Fibroblast of lung (primary cell): Measurements from ENCODE around the gene NR2F2.

ENCODE experiments used
- EZH2 ChIP-seq: IDR thresholded peaks from 2 replicates; pipeline ENCODE4 v1.5.1; 2012; ENCODE audit warnings: low read length, control low read depth, mild to moderate bottlenecking; ENCODE audit errors: missing control alignments
- TF ChIP-seq, protein P1 (sequence below), 2 donors: IDR thresholded peaks in 1 of 2; conservative IDR thresholded peaks in 1 of 2; 1 replicate in 1 of 2; 2 replicates in 1 of 2; pipeline ENCODE4 v1.5.1; 2011 to 2012; ENCODE audit warnings: low read length in 2 of 2, control low read depth in 1 of 2, inconsistent platforms in 1 of 2, low read depth in 1 of 2, mild to moderate bottlenecking in 1 of 2

DNA sequence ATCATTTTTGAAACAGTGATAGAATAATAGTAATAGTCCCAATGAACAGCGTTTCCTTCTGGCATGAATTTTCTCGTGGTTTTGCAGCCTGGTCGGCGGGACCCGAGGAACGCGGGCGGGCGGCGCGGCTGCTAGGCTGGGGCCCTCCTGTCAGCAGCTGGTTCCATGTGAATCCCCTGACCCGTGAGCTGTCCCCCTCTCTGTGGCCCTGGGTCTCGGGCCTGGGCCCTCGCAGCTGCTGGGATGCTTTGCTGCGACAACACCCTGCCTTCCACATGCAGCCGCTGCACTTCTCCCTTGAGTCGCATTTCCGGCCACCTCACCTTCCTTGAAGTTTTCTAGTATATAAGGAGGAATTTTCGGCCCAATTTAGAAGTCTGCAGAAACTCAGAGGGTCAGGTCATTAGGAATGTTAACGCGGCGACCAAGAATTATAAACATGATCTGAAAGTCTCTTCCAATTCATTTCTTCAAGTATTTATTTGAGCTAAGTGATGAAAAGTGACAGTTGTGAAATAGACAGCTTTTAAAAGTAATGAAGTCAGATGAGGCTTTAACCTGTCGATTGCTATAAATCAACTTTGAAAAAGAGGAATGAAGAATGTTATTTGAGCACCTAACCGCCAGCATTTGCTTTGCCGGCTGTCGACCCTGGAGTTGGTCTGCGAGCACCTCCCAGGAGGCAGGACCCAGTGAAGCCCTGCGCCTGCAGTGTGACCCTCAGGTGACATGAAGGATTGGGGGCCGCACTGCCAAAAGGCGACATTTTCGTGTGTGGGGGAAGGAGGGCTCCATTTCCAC is 27.7 kb downstream of the NR2F2 start:
- TF ChIP-seq EZH2 = no peak
- TF ChIP-seq, protein P1, sequence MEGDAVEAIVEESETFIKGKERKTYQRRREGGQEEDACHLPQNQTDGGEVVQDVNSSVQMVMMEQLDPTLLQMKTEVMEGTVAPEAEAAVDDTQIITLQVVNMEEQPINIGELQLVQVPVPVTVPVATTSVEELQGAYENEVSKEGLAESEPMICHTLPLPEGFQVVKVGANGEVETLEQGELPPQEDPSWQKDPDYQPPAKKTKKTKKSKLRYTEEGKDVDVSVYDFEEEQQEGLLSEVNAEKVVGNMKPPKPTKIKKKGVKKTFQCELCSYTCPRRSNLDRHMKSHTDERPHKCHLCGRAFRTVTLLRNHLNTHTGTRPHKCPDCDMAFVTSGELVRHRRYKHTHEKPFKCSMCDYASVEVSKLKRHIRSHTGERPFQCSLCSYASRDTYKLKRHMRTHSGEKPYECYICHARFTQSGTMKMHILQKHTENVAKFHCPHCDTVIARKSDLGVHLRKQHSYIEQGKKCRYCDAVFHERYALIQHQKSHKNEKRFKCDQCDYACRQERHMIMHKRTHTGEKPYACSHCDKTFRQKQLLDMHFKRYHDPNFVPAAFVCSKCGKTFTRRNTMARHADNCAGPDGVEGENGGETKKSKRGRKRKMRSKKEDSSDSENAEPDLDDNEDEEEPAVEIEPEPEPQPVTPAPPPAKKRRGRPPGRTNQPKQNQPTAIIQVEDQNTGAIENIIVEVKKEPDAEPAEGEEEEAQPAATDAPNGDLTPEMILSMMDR (conservative IDR thresholded peaks at IDR 0.05 in 1 of 2, IDR thresholded peaks at IDR 0.05 in 1 of 2; ENCODE audit: low read depth in 1 of 2, low read length in 2 of 2) = no peak
